GM15510 (cell line): ENCODE data around the gene EML3.

Source experiments
- POLR2A ChIP-seq: IDR thresholded peaks from 3 replicates; pipeline ENCODE4 v1.6.1; 2011; ENCODE audit warnings: borderline replicate concordance; ENCODE audit not compliant: insufficient read length; ENCODE audit errors: extremely low read depth

EML3 gene, protein sequence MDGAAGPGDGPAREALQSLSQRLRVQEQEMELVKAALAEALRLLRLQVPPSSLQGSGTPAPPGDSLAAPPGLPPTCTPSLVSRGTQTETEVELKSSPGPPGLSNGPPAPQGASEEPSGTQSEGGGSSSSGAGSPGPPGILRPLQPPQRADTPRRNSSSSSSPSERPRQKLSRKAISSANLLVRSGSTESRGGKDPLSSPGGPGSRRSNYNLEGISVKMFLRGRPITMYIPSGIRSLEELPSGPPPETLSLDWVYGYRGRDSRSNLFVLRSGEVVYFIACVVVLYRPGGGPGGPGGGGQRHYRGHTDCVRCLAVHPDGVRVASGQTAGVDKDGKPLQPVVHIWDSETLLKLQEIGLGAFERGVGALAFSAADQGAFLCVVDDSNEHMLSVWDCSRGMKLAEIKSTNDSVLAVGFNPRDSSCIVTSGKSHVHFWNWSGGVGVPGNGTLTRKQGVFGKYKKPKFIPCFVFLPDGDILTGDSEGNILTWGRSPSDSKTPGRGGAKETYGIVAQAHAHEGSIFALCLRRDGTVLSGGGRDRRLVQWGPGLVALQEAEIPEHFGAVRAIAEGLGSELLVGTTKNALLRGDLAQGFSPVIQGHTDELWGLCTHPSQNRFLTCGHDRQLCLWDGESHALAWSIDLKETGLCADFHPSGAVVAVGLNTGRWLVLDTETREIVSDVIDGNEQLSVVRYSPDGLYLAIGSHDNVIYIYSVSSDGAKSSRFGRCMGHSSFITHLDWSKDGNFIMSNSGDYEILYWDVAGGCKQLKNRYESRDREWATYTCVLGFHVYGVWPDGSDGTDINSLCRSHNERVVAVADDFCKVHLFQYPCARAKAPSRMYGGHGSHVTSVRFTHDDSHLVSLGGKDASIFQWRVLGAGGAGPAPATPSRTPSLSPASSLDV

DNA sequence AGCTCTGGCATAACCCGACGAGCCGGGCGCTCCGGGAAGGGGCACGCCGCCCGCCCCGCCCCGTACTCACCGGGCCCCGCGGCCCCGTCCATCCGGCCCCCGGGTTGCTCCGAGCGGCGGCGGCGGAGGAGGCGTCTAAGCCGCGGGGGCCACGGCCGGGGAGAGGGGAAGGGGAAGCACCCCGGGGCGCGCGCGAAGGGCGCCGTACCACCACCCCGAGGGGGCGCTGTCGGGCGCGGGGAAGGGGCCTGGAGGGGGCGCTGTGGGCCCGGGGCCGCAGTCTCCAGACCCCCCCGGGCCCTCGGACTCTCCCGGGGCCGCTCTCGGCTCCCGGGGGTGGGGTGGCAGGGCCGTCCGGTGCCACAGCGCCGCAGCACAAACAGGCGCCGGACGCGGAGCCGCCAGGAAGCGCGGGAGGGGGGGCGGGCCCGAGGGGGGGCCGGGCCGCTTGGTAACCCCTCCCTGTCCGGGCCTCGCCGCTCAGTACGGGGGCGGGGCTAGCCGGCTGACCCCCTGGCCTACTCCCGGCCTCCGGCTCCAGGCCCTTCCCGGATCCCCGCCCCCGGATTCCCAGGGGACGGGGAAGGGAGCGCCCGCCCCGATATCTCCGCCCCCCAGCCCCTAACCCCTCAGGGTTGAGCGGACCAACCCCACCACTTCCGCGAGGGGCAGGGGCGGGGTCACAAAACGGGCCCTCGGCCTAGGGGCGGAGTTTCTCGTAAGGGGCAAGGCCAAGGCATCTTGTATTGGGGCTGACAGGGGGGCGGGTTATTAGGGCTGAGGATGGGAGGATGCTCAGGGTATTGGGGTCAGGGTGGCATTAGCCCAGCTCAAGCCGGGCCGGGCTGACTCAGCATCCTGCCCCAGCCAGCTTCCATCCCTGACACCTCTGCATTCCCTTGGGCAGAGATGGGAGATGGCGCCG lies at the start of gene EML3, which contains the start of gene ROM1:
Gene EML3, minus strand, starts transcription at position 410 of the 925 bp plus-strand sequence. Its CDS starts 318 bp downstream, at position 92.
Gene ROM1, plus strand, starts transcription at position 892 of the 925 bp plus-strand sequence. Its CDS starts 25 bp downstream, at position 917.
- TF ChIP-seq POLR2A = peak; percentile 60

DNA sequence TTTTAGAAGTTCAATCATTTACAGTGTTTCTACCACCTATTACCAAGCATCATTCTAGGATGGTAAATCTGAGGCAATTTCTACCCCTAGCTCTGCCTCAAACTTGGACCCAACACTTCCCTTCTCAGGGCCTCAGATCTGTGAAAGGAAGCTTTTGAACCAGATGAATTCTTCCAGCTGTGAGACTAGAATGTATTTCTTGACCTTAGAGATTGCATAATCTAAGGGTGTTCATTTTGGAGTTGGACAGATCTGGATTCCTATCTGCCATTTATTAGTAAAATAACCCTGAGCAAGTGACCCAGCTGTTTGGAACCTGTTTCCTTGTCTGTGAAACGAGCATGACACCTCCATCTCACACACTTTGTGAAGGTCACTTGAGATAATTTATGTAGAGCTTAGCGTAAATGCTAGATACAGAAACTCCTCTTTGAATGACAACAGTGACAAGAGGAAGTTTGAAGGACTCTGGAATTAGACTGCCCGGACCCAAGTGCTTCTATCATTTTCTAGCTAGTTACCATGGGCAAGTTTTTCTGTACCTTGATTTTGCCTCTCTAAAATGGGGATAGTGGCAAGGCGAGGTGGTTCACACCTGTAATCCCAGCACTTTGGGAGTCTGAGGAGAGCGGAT lies 44.3 kb upstream of the EML3 start:
- TF ChIP-seq POLR2A = no peak

DNA sequence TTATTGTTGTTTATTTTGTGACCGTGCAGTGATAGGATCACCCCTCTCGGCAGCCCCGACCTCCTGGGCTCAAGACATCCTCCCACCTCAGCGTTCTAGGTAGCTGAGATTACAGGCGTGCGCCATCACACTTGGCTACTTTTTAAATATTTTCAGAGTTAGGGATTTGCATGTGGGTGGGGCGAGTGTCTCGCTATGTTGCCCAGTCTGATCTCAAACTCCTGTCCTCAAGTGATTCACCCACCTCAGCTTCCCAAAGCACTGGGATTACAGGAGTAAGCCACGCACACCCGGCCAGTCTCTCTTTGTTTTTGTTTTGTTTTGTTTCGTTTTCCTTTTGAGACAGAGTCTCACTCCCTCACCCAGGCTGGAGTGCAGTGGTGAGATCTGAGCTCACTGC lies 41.7 kb upstream of the EML3 start:
- no peak for TF ChIP-seq POLR2A

DNA sequence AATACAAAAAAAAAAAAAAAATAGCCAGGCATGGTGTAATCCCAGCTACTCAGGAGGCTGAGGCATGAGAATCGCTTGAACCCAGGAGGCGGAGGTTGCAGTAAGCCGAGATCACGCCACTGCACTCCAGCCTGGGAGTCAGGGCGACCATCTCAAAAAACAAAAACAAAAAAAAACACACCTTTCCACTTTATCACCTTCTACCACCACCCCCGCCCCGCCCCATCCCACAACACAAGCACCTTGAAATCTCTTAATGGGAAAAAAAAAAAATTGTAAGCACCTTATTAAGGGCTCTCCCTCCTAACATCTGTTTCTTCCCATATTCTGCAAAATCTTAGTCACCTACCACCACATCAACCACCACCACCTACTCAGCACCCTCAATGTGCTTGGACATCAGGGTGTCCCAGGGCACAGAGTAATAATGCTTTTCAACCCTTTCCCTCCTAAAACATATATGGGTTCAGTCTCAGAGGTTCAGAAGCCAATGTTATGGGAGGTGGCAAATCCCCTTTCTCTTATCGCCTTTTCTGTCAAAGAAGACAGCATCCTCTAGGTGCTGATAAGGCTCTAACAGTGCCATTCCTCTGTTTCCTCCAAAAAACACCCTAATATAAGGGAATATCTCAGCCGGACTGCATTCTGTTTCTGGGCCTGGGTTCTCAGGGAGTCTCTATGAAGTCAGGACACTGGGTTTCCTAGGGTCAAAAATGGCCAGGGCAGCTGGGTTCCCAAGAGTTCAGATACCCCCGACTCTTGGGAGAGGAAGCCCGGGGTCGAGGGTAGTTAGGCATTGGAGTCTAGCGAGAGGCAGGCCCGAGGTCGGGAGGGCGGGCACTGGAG lies 39.8 kb upstream of the EML3 start:
- TF ChIP-seq POLR2A = no peak

DNA sequence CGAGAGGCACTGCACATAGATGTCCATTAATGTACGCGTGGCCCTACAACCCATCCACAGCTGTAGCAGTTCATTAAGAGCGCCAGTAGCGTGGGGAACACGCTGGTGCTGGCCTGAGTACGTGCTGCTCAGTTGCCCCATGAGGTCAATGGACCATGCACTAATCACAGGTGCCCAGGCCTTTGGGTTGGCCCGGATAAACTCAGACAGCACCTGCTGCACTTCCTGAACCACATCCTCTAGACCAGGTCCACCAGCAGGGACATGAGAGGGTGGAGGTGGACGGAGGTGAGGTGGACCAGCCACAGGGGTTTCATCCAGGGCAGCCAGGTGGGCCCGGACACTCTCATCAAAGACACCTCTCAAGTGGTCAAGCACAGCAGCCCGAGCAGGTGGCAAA lies 36.9 kb upstream of the EML3 start:
- no peak for TF ChIP-seq POLR2A

DNA sequence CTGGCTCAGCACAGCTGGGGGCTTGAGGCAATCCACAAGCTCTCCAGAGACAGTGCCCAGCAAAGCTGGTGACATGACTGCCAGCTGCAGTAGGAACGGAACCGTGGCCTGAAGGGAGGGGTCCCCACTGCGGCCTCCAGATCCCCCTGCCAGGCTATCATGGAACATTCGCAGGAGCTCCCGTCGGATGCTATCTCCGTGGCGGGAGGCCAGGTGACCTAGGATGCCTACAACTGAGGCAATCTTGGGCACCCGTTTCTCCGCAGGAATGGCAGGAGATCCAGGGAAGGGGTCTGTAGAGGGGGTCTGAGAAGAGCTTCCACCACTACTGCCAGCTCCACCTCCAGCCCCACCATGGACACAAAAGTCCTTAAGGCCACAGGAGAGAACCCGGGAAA lies 36.4 kb upstream of the EML3 start:
- no peak for TF ChIP-seq POLR2A

DNA sequence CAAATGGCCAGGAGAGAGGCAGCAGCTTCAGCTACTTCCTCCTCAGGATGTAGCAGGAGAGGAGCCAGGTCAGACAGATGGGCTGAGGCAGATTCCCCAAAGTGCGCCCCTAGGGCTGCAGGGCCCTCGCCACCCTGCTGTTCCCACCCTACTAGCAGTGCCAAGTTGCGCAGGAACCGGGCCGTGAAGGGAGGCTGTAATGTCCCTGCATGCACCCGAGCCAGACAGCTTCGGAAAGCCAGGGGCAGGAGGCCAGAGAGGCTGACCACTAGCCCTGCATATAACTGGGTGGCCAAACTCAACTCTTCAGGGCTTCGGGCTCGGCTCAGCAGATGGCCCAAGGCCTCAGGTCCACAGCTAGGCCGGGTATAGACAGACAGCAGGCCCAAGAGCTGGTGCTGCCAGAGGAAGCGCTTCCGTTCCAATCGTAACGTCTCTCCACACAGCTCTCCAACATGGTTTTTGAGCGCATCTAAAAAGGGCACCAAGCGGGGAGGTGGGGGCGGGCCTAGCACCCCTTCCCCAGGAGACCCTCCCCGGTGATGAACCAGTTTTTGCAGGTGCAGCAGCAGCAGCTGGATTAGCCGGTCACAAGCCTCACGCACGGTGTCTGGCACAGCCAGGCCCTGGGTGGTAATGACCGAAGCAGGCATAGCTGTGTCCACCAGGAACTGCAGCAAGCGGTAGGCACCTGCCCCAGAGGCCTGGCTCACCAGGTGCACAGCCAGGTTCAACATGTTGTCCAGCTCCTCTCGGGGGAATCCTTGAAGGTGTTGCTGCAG lies 35.8 kb upstream of the EML3 start:
- no peak for TF ChIP-seq POLR2A

DNA sequence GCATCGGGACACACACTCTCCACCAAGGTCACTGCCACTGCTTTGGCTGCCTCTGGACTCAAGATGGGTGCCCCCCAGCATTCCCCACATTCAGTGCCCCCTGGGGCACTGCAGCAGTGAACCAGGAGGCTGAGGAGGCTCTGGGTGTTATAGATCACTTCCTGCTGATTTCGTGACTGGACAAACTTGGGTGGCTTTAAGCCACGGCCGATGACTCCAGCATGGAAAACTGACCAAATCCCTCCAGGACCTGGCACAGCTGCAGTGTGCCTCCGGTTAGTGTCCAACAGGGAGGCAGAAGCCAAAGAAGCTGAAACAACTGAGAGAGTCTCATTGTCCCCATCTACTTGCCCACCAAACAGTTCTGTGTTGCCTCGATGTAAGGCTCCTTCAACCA lies 35.0 kb upstream of the EML3 start:
- TF ChIP-seq POLR2A = no peak

DNA sequence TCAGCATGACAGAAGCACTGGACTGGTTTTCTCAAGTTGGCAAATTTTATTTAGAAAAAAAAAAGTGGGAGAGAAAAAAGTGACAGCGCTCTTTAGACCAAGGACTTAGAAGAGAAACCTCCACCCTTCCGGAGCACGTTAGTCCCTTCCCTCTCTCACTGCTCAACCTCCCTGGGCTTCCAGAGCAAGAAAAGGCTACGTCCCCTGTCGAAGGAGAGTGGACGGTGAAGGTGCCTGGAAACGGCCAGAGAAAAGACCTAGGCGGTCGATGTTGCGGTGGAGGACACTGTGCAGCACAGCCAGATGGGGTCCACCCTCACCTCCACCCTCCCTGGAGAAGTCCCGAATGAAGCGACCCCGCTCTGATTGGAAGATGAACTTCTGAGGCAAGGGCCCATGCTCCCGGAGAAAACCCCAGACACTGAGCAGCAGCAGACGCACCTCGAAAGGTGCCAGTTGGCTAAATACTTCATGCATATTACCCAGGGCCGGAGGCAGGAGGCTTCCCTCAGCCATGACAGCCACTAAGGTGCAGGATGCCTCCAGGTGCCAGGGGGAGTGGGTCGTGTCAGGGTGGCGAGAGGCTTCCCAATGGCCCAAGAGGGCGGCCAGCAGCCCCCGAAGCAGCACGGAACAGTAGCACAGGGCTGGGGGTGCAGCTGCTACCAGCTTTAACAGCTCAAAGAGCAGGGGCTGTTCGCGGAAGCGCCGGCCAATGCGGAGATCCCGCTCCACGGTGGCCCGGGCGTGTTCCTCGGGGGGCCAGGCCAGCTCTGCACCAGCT lies 34.4 kb upstream of the EML3 start:
- no peak for TF ChIP-seq POLR2A

DNA sequence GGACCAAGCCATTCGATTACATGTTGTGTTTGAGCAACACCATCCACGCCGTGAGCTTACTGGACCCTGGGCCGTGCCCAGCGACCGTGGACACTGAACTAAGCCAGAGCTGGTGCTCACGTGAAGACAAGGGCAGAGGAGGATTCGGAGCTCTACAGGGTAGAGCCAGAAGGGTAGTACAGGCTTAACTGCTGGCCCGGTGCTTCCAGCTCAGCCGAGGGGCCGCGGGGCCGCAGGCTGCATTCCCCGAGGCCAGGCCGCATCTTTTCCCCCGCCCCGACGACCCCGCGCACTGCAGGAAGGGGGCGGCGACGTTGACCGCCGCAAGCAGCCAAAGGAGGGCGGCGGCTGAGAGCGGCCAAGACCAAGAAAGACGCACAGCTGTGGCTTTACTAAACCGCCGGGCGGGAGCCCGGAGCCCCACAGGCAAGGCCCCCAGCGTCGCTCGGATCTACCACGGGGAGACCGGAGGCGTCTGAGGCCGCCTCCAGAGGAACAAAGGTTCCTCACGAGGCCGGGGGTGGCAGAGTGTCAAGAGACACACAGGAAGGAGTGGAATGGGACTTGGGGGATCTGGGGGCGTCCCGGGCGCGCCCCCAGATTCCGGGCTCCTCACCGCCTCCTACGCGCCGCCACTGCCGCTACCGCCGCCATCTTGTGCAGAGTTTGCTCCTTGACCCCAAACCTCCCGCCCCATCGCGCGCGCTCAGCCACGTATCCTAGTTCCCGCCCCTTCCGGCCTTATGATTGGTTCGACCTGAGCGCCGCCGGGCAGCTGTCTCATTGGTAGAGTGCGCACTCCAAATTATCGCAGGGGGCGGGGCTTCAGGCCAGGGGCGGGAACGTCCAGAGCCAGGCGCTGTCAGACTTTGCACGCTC lies 33.6 kb upstream of the EML3 start, which contains the start of gene GANAB:
Gene GANAB, minus strand, starts transcription at position 668 of the 879 bp plus-strand sequence. Its CDS starts 14 bp downstream, at position 654.
- TF ChIP-seq POLR2A = peak; percentile 90

DNA sequence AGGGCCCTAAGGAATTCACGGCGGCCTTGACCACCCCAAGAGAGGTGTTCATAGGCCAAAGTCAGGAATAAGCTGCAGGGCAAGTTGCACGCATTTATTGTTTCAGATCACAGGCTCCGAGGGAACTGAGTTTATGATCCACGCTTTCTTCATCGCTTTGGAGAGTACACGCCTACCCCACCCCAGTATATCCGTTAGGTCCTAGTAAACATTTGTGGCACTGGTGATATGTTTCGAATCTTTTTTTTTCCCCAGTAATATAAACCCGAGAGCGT lies 33.0 kb upstream of the EML3 start:
- TF ChIP-seq POLR2A = no peak
